ENCODE measurements around the gene NPLOC4. TPM values are rescaled to one million over a fixed set of nuclear protein-coding genes. Genes with fewer than 3 reads are reported as not detected.

NPLOC4 gene
- total RNA-seq, 1 donor from 2014 or later, result 51.9 TPM

GRCh38 chr17:81570964-81571363 lies 65.9 kb downstream of the NPLOC4 start:
- DNase-seq (ENCODE audit: low read depth), result no peak
- no peak for TF ChIP-seq CTCF (conservative IDR thresholded peaks at IDR 0.05; ENCODE audit: low read depth, low read length)
- no peak overlapping the region for H3K4me3 ChIP-seq (ENCODE audit: low read depth, low read length)

GRCh38 chr17:81569986-81570514 lies 66.9 kb downstream of the NPLOC4 start:
- TF ChIP-seq CTCF (conservative IDR thresholded peaks at IDR 0.05; ENCODE audit: low read depth, low read length), result no peak
- DNase-seq (ENCODE audit: low read depth), result no peak
- no peak overlapping the region for H3K4me3 ChIP-seq (ENCODE audit: low read depth, low read length)

GRCh38 chr17:81568416-81568815 lies 68.5 kb downstream of the NPLOC4 start:
- no peak for TF ChIP-seq CTCF (conservative IDR thresholded peaks at IDR 0.05; ENCODE audit: low read depth, low read length)

GRCh38 chr17:81567191-81567590 lies 69.7 kb downstream of the NPLOC4 start:
- H3K4me3 ChIP-seq (ENCODE audit: low read depth, low read length), result peak overlapping the region; percentile 5
- no peak for TF ChIP-seq CTCF (conservative IDR thresholded peaks at IDR 0.05; ENCODE audit: low read depth, low read length)
- DNase-seq (ENCODE audit: low read depth), result no peak

More at GRCh38 chr17:81568416-81568815, 68.5 kb downstream of the NPLOC4 start:
- no peak for DNase-seq (ENCODE audit: low read depth)
- H3K4me3 ChIP-seq (ENCODE audit: low read depth, low read length), result no peak overlapping the region

- no peak for DNase-seq (ENCODE audit: low read depth)
- TF ChIP-seq CTCF (conservative IDR thresholded peaks at IDR 0.05; ENCODE audit: low read depth, low read length), result no peak
- peak overlapping the region; percentile 5 for H3K4me3 ChIP-seq (ENCODE audit: low read depth, low read length)
These were observed 70.3 kb downstream of the NPLOC4 start for GRCh38 chr17:81566461-81567126.

- H3K4me3 ChIP-seq (ENCODE audit: low read depth, low read length), result no peak overlapping the region
- TF ChIP-seq CTCF (conservative IDR thresholded peaks at IDR 0.05; ENCODE audit: low read depth, low read length), result no peak
- no peak for DNase-seq (ENCODE audit: low read depth)
These were observed 71.7 kb downstream of the NPLOC4 start for GRCh38 chr17:81565231-81565630.

- DNase-seq (ENCODE audit: low read depth), result no peak
- no peak for TF ChIP-seq CTCF (conservative IDR thresholded peaks at IDR 0.05; ENCODE audit: low read depth, low read length)
- H3K4me3 ChIP-seq (ENCODE audit: low read depth, low read length), result no peak overlapping the region
These were observed 72.1 kb downstream of the NPLOC4 start for GRCh38 chr17:81564778-81565177.
